GM19193 (cell line): ENCODE data around the gene KIF25.

ENCODE experiments used
- POLR2A ChIP-seq: IDR thresholded peaks from 4 replicates; pipeline ENCODE4 v1.6.1; 2011; ENCODE audit not compliant: insufficient read depth, insufficient read length; ENCODE audit errors: extremely low read depth

KIF25 gene

DNA sequence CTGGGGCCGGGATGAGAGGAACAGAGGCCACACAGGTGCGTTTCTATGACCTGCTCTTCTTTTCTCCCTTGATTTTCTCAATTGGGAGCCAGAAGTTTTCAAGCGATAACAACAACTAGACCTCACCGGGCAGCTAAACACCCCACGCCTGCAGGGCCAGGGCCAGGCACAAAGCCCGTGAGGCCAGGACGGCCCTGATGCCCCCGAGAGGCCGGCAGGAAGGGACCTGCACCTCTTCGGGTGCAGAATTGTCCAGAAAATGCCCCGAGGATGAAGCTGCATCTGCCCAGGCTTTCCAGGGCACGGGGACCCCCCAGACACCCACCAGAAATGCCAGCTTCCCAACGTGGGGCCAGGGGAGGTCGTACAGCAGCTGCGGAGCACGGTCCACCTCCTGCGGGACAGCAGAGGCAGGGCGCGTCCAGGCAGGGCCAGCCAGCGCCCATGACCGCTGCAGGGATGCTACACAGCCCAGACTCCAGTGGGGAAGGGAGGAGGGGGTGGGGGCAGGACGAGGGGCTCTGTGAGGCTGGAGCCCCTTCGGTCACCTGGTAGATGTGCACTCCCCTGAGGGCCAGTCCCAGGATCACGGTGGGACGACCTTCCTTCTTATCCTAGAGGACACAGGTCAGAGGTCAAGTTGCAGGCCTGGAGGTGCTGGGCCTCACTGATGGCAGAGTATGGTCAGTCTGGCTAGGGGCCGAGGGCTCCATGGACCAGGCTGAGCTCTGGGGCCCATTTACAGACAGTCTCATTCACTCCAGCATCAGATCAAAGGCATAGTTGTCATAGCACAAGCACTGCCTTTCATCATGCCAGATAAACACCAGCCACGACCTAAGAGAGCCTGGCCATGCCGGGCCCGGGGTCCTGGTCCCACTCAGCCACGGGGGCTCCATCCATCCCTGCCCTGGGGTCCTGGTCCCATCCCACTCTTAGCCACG lies 65.1 kb downstream of the KIF25 start:
- TF ChIP-seq POLR2A: no peak

DNA sequence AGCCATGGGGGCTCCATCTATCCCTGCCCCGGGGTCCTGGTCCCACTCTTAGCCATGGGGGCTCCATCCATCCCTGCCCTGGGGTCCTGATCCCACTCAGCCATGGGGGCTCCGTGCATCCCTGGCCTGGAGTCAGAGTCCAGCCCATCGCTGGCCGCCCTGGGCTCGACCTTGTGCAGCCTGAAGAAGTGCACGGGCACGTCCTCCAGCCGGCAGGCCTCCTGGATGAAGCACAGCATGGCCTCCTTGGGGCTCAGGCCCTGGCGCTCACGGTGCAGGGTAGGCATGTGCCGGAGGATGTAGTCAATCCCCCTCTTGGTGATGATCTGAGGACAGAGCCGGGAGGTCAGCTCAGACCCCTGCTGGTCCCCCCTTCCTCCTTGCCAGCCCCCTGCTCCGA lies 66.0 kb downstream of the KIF25 start:
- no peak for TF ChIP-seq POLR2A

DNA sequence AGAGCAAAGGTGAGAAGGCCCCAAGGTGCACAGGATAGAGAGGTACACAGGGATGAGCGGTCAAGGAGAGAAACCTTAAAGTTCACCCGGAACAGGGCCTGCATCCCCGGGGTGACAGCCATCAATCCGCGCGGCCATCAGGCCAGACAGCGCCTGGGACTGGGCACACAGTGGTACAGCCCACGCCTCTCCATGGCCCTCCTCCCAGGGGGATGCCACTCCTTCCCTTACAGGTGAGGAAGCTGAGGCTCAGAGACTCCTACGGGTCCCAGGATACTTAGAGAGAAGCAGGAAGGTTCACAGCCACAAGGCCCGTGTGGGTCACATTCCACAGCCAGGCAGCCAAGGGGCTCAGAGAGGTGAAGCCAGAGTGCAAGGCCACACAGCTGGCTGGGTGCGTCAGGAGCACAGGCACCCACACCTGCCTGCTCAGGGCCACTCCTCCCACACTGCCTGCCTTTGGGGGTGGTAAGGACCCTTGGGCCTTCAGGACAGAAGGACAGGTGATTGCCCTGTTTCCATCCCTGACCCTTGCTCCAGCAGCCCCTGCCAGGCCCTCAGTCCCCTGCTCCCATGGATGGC lies 66.8 kb downstream of the KIF25 start:
- TF ChIP-seq POLR2A: no peak

- no peak for TF ChIP-seq POLR2A
Measured at GRCh38 chr6:168067081-168067759, 69.7 kb downstream of the KIF25 start.

DNA sequence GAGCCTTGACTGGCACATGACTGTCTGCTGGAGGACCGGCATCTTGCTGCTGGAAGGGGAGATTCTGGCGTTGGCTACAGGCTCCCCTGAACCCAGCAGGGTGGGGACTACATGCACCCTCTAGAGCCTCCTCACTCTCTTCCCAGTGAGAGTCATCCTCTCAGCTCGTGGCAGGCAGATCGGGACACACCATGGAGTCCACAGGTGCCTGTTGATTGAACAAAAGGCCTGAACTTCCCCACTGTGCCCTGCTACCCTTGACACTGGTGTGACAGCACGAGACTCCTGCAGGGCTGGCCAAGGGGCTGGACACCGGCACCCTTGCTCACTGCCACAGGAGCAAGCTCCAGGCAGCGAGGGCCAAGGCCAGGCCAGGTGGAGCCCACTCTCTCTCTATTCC lies 73.3 kb downstream of the KIF25 start:
- TF ChIP-seq POLR2A: no peak

DNA sequence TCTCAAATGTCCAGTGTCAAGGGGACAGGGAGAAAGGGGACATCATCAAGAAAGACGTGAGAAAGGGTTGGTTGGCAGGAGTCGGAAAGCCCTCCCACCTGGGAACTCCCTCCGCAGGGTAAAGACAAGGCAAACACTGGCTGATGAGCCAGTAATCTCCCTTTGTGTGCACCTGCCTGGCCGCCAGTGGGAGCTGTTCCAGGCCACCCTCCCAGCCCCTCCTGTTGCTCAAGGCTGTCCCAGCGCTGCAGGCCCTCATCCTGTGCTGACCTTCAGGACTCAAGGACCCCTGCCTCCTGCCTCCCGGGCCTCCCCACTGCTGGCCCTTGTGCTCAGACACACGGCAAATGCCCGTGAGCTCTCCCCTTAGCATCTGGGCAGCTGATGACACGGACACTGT lies 74.1 kb downstream of the KIF25 start:
- TF ChIP-seq POLR2A: no peak

GRCh38 chr6:168072261-168072660 lies 74.8 kb downstream of the KIF25 start:
- TF ChIP-seq POLR2A: no peak

DNA sequence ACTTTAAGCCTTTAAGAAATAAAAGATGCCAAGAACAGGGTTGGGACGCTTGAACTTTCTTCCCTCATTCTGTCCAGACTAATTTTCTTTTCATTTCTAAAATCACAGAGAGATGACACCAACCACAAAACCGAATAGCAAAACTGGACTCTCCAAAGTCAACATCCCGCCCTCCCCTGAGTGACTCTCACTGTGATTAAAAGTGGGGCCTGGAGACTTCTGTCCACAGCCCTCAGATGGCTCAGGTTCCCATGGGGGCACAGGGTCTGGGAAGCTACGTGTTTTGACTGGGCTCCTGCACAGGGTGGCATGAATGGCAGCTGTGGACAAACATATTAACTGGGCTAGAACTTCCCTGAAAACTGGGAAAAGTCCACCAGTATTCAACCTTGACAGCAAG lies 75.3 kb downstream of the KIF25 start:
- TF ChIP-seq POLR2A: no peak

DNA sequence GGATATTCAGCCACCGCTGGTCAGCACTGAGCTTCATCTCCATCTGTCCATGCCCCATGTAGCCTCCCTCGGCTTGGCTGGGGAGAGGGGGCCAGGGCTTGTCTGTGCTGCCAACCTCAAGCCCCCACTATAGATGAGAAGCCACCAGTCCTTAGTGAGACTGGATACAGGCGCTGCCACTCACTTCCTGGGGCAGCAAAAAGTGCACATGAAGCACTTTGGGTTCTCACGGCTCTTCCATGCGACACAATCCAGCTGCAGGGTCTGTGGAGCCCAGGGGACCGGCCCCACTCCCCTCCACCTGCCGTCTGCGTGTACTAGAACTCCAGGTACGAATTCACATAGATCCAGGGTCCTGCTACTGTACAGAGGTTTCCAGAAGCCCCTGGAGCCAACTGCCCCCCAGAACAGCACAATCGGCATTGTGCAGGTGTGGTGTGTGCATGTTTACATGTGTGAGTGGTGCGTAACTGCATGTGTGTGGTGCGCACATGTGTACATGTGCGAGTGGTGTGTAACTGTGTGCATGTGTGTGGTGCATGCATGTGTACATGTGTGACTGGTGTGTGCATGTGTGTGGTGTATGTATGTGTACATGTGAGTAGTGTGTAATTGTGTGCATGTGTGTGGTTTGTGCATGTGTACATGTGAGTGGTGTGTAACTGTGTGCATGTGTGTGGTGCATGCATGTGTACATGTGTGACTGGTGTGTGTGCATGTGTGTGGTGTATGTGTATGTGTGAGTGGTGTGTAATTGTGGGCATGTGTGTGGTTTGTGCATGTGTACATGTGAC lies 76.7 kb downstream of the KIF25 start:
- no peak for TF ChIP-seq POLR2A

GRCh38 chr6:168075216-168075615 lies 77.7 kb downstream of the KIF25 start:
- no peak for TF ChIP-seq POLR2A

DNA sequence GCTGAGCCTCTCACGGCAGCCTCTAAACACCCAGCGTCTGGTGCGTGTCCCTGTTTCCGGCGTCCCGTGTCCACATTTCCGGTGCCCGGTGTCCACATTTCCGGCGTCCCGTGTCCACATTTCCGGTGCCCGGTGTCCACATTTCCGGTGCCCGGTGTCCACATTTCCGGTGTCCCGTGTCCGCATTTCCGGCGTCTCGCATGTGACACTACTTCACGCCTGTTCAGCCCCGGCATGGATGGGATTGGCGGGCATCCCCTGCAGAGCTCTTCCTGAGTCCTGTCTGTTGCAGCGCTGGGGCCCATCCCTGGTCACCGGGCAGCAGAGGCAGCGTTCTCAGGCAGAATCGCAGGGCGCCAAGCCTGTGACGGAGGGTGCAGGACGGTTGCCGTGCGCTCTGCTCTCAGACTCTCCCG lies 78.3 kb downstream of the KIF25 start:
- no peak for TF ChIP-seq POLR2A

DNA sequence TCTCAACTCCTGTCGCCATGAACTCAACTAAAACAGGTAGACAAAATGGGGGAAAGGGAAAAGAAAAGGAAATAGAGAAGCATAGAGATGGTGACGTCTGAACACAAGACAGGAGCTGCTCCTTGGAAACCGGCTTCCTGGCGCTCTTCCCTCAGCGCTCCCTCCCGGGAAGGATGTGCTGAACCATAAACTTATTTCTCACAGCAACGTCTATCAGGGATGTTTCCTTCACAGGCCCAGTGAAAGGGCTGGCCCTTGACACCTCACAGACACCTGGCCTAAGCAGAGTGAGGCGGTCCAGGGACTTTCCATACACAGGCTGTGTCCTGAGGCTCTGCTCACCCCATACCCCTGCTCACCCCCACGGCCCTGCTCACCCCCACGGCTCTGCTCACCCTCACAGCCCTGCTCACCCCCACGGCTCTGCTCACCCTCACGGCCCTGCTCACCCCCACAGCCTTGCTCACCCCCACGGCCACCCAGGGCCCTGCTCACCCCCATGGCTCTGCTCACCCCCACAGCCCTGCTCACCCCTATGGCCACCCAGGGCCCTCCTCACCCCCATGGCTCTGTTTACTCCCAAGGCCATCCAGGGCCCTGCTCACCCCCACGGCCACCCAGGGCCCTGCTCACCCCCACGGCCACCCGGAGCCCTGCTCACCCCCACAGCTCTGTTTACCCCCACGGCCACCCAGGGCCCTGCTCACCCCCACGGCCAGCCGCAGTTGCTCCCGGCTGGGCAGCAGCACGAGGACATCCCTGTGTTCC lies 80.9 kb downstream of the KIF25 start:
- no peak for TF ChIP-seq POLR2A

DNA sequence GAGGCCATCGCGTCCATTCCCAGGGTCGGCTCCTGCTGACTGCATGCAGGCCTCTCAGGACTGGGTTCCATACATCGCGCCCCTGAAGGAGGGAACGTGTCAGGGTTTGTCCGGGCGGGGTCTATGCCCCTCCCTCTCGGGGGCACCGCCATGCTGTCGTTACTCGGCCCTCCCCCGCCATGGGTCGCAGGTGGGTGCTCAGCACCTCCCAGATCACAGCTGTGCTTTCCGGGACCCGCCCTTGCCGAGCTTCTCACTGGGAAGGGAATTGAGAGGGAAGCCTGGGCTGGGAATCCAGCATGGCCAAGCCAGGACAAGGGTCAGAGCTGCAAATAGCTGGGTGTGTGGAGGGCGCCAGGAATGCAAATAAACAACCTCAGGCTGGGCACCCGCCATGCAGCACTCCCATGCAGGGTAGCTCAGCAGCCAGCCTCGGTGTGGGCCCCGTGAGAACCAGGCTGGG lies 81.5 kb downstream of the KIF25 start, which contains the start of gene FRMD1:
FRMD1 (minus strand) TSS at position 270 of the 463 bp plus-strand sequence; CDS start at position 152, 118 bp downstream.
- TF ChIP-seq POLR2A: no peak

GRCh38 chr6:168080393-168081077 lies 83.1 kb downstream of the KIF25 start:
- TF ChIP-seq POLR2A: no peak
